A549 (cell line): Measurements from ENCODE around the gene CCDC121.

Experiments used
- FOXS1 ChIP-seq: fragments of 250-450 bp; sonication (Bioruptor Pico); IDR thresholded peaks from 2 replicates; pipeline ENCODE4 v1.5.0; 2020; ENCODE audit warnings: mild to moderate bottlenecking, moderate library complexity
- POLR2A ChIP-seq: IDR thresholded peaks from 2 replicates; pipeline ENCODE4 v1.6.1; 2012; ENCODE audit warnings: mild to moderate bottlenecking, low read length
- TF ChIP-seq, protein P1 (sequence below): fragments of >200 bp; sonication (Bioruptor Twin); formaldehyde crosslinking; IDR thresholded peaks from 3 replicates; pipeline ENCODE4 v1.5.1; 2016
- TF ChIP-seq, protein P2 (sequence below): IDR thresholded peaks from 2 replicates; pipeline ENCODE4 v1.6.1; 2012

DNA sequence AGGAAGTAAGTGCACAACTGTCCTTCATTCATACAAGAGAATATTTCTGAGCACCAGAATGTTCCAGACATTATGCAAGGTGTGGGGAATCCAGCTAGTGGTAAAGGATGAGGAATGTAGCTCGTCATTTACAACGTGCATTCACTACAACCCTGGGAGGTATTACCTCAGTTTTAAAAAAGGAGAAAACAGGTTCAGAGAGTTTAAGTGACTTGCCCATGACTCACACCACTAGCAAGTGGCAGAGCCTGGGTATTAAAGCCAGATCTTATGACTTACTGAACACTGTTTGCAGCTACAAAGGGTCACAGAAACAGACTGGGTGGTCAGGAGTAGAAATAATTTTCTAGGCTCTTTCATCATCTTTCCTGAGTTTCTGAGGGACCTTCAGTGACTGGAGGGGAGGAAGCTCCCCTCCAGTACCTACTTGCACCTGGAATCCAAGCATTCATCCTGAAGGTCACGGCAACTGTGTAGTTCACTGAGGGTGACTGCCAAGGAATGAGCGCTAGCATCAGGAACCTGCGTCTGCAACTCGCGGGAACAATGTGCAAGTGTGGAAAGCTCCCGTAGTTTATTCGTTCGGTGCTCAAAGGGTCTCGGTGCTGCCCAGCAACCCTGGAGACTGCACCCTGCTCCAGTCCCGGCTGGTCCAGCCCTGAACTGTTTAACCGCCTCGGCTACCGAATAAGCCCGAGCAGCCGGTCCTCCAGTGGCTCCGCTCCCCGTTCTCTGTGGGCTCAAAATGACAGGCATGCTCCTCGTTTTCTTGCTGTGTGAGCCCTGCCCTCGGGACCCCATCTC lies 647 bp downstream of the CCDC121 start:
- TF ChIP-seq, protein P1, sequence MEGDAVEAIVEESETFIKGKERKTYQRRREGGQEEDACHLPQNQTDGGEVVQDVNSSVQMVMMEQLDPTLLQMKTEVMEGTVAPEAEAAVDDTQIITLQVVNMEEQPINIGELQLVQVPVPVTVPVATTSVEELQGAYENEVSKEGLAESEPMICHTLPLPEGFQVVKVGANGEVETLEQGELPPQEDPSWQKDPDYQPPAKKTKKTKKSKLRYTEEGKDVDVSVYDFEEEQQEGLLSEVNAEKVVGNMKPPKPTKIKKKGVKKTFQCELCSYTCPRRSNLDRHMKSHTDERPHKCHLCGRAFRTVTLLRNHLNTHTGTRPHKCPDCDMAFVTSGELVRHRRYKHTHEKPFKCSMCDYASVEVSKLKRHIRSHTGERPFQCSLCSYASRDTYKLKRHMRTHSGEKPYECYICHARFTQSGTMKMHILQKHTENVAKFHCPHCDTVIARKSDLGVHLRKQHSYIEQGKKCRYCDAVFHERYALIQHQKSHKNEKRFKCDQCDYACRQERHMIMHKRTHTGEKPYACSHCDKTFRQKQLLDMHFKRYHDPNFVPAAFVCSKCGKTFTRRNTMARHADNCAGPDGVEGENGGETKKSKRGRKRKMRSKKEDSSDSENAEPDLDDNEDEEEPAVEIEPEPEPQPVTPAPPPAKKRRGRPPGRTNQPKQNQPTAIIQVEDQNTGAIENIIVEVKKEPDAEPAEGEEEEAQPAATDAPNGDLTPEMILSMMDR: no peak
- TF ChIP-seq POLR2A (no peak), FOXS1 (CRISPR knock-in tag) (no peak)
- TF ChIP-seq, protein P2, sequence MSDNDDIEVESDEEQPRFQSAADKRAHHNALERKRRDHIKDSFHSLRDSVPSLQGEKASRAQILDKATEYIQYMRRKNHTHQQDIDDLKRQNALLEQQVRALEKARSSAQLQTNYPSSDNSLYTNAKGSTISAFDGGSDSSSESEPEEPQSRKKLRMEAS: no peak
